Measurements from ENCODE around the gene SGPP1. TPM values are rescaled to one million over a fixed set of nuclear protein-coding genes. Genes with fewer than 3 reads are reported as not detected.

SGPP1 gene
- total RNA-seq, 1 experiment from 2014 or later = 5.5 TPM

- Histone ChIP-seq H4K8ac (replicated peaks; ENCODE audit: insufficient read length, low read depth, low read length) (no peak overlapping the region), H2BK120ac (ENCODE audit: low read depth, low read length, poor library complexity, severe bottlenecking) (no peak overlapping the region), H2BK20ac (ENCODE audit: low read depth, low read length, poor library complexity, severe bottlenecking) (no peak overlapping the region), H3K9me3 (ENCODE audit: control insufficient read depth, low read depth, low read length) (no peaks in the 10 kb centered on the region), H3K79me2 (ENCODE audit: insufficient read depth, low read length) (no peaks in the 10 kb centered on the region), H4K5ac (ENCODE audit: insufficient read length, low read depth, low read length) (no peak overlapping the region), H3K23me2 (ENCODE audit: insufficient read length, low read depth, low read length, poor library complexity, severe bottlenecking) (no peaks in the 10 kb centered on the region), H3T11ph (ENCODE audit: low read length) (no peak overlapping the region), H2AFZ (ENCODE audit: low read length) (no peak overlapping the region), H2BK12ac (ENCODE audit: insufficient read length, low read depth, low read length) (no peak overlapping the region), H3K56ac (ENCODE audit: insufficient read length, low read depth, low read length) (no peak overlapping the region), H2BK5ac (ENCODE audit: insufficient read length, low read length) (no peak overlapping the region), H3K27ac (ENCODE audit: insufficient read length, low read depth, low read length) (no peak overlapping the region), H3K27me3 (ENCODE audit: insufficient read depth, low read length) (no peaks in the 10 kb centered on the region), H3K4me1 (ENCODE audit: insufficient read depth, low read length) (no peaks in the 10 kb centered on the region), H3K18ac (ENCODE audit: insufficient read length, low read depth, low read length) (no peak overlapping the region), H2AK5ac (ENCODE audit: insufficient read length, low read length) (no peak overlapping the region), H3K4me2 (ENCODE audit: insufficient read depth, insufficient read length, low read length) (no peak overlapping the region), H3K79me1 (ENCODE audit: insufficient read depth, low read depth, low read length, poor library complexity, severe bottlenecking) (no peaks in the 10 kb centered on the region), H3K9ac (ENCODE audit: extremely low read depth, insufficient read length, low read length) (no peak overlapping the region), H3K23ac (ENCODE audit: insufficient read length, low read depth, low read length) (no peak overlapping the region), H3K4ac (ENCODE audit: low read depth, low read length) (no peak overlapping the region), H4K91ac (ENCODE audit: insufficient read length, low read depth, low read length) (no peak overlapping the region), H2BK15ac (ENCODE audit: low read depth, low read length) (no peak overlapping the region), H4K20me1 (ENCODE audit: control insufficient read depth, insufficient read depth, insufficient read length) (no peaks in the 10 kb centered on the region), H3K14ac (ENCODE audit: insufficient read depth, low read length) (no peak overlapping the region)
- Mint-ChIP-seq H3K27ac (no peak overlapping the region), H3K27me3 (ENCODE audit: low read depth) (no peaks in the 10 kb centered on the region; the same call in 1 of the 2 replicates), H3K4me3 (no peak overlapping the region), H3K4me1 (peaks cover 2% of the 10 kb centered on the region in 2 experiments; a peak in 2 of 4 replicates), H3K36me3 (ENCODE audit: insufficient read depth in 1 of 3, low read depth in 3 of 3) (peaks cover 10 to 18% (median 17%) of the 10 kb centered on the region in 3 experiments), H3K9me3 (peaks cover 11 to 20% of the 10 kb centered on the region in 2 experiments; a peak in 4 of 5 replicates)
- WGBS (ENCODE audit: extremely low coverage, insufficient read length, low lambda C conversion rate) = no CpG with 5 or more reads among the region's 2 CpGs
- TF ChIP-seq CTCF (conservative IDR thresholded peaks at IDR 0.05) = no peak
- DNase-seq = no peak
These were observed 10.2 kb downstream of the SGPP1 start for GRCh38 chr14:63717702-63718101.

Measured in H9 (cell line).